Measurements from ENCODE around the gene SCRN2. TPM values are rescaled to one million over a fixed set of nuclear protein-coding genes. Genes with fewer than 3 reads are reported as not detected.

The SCRN2 gene
- total and polyA plus RNA-seq, 7 donors: 22.5 to 44.6 (median 28.8) TPM

DNA sequence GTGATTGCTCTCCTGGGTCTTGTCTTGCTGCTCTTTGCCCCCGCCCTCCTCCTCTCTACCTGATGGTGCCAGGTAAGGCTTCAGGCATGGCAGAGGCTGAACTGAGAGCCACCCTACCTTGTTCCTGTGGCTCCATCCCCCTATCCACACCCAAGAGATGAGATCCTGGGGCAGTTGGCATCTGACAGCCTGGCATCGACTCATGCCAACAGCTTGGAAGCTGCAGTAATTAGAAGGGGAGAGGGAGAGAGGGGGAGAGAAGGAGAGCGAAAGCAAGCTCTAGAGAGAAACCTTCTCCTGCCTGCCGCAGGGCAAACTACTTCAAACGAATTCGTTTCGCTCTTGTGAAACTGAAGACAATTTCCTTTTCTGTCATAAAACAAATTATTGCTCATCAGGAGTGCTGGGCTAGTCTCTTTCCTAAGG lies 23.7 kb upstream of the SCRN2 start:
- Histone ChIP-seq H3K4me3 (no peak overlapping the region), H3K27ac (no peak overlapping the region), H3K36me3 (no peaks in the 10 kb centered on the region), H3K9me3 (no peaks in the 10 kb centered on the region), H3K4me1 (no peaks in the 10 kb centered on the region), H3K27me3 (peaks cover 0 to 54% (median 18%) of the 10 kb centered on the region in 3 donors)
- DNase-seq: no peak
- intact Hi-C loops (cut with DNase I): no loop called here
- WGBS, 2 donors: 7 to 32% methylated on average over 7 of the region's 7 CpGs
- TF ChIP-seq, protein P1, sequence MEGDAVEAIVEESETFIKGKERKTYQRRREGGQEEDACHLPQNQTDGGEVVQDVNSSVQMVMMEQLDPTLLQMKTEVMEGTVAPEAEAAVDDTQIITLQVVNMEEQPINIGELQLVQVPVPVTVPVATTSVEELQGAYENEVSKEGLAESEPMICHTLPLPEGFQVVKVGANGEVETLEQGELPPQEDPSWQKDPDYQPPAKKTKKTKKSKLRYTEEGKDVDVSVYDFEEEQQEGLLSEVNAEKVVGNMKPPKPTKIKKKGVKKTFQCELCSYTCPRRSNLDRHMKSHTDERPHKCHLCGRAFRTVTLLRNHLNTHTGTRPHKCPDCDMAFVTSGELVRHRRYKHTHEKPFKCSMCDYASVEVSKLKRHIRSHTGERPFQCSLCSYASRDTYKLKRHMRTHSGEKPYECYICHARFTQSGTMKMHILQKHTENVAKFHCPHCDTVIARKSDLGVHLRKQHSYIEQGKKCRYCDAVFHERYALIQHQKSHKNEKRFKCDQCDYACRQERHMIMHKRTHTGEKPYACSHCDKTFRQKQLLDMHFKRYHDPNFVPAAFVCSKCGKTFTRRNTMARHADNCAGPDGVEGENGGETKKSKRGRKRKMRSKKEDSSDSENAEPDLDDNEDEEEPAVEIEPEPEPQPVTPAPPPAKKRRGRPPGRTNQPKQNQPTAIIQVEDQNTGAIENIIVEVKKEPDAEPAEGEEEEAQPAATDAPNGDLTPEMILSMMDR (IDR thresholded peaks at IDR 0.05): no peak
- TF ChIP-seq POLR2AphosphoS5 (IDR thresholded peaks at IDR 0.05) (no peak), EP300 (IDR thresholded peaks at IDR 0.05) (no peak), POLR2A (IDR thresholded peaks at IDR 0.05) (no peak)

- no peak for DNase-seq
- Histone ChIP-seq H3K27ac (no peak overlapping the region), H3K27me3 (peaks cover 0 to 49% (median 24%) of the 10 kb centered on the region in 3 donors), H3K36me3 (no peaks in the 10 kb centered on the region), H3K4me1 (no peaks in the 10 kb centered on the region), H3K9me3 (no peaks in the 10 kb centered on the region), H3K4me3 (no peak overlapping the region)
- 48 to 75% methylated on average over 7 of the region's 7 CpGs for WGBS, 2 donors
- TF ChIP-seq EP300 (IDR thresholded peaks at IDR 0.05) (no peak), POLR2A (IDR thresholded peaks at IDR 0.05) (no peak), POLR2AphosphoS5 (IDR thresholded peaks at IDR 0.05) (no peak)
- TF ChIP-seq, protein P1 (IDR thresholded peaks at IDR 0.05): no peak
- intact Hi-C loops (cut with DNase I): no loop called here
These were observed 21.8 kb upstream of the SCRN2 start for GRCh38 chr17:47862621-47863440.

- intact Hi-C loops (cut with DNase I): no loop called here
- Histone ChIP-seq H3K4me1 (no peaks in the 10 kb centered on the region), H3K27ac (no peak overlapping the region), H3K36me3 (no peaks in the 10 kb centered on the region), H3K27me3 (peaks cover 5 to 59% (median 43%) of the 10 kb centered on the region in 3 donors), H3K4me3 (no peak overlapping the region), H3K9me3 (no peaks in the 10 kb centered on the region)
- TF ChIP-seq EP300 (IDR thresholded peaks at IDR 0.05) (no peak), POLR2AphosphoS5 (IDR thresholded peaks at IDR 0.05) (no peak), POLR2A (IDR thresholded peaks at IDR 0.05) (no peak)
- TF ChIP-seq, protein P1 (IDR thresholded peaks at IDR 0.05): no peak
- 92% methylated on average over 5 of the region's 5 CpGs for WGBS, 2 donors
- no peak for DNase-seq
These were observed 19.3 kb upstream of the SCRN2 start for GRCh38 chr17:47860386-47860785.

DNA sequence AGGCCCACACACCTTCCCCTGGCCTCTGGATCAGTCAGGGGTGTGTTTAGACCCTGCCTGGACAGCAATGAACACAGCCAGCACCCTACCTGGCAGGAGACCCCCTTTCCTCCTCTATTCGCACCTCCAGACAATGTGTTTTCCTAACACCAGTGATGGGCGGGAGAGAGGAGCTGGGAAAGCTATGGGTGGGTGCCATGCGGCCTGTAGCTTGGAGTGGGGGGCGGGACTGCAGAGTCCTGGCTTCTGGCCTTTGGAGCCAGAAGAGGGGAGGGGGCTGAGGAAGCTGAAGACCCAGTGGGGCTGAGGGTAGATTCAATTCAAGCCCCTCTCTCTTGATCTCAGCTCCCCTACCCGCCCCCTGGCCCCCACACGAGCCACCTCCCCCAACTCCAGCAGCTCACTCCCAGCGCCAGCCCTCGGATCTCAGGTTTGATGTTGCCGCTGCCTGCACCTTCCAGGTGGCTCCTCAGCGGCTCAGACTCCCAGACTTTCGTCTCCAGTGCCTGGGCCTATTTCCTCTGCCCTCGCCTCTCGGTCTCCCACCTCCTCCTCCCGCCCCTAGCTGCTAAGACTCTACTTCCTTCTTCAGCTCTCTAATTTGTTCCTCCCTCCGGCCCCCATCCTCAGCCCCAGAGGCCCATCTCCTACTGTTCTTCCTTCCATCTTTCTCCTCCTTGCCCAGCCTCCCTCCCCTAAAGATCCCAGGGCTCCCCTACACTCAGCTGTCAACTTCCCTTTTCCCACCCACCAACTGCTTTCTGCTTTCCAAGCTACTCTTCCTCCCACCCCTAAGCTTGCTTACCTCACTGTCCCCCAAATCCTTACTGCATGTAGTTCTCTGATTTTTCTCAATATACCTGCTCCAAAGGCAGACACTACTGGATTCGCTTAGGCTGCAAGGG lies 16.7 kb upstream of the SCRN2 start:
- TF ChIP-seq, protein P1 (IDR thresholded peaks at IDR 0.05): no peak
- TF ChIP-seq EP300 (IDR thresholded peaks at IDR 0.05): no peak
- no peak for TF ChIP-seq POLR2A (IDR thresholded peaks at IDR 0.05)
- no peak for TF ChIP-seq POLR2AphosphoS5 (IDR thresholded peaks at IDR 0.05)
- DNase-seq: no peak
- no peaks in the 10 kb centered on the region for H3K36me3 ChIP-seq
- no peak overlapping the region for H3K27ac ChIP-seq
- no peak overlapping the region for H3K4me3 ChIP-seq
- intact Hi-C loops (cut with DNase I): no loop called here
- peaks cover 25 to 76% (median 65%) of the 10 kb centered on the region in 3 donors for H3K27me3 ChIP-seq
- 68 to 87% methylated on average over 16 of the region's 16 CpGs for WGBS, 2 donors
- no peaks in the 10 kb centered on the region for H3K4me1 ChIP-seq
- H3K9me3 ChIP-seq: no peaks in the 10 kb centered on the region

All from sigmoid colon (tissue), 7 donors.